Measurements from ENCODE around the gene TCEAL8.

- TF ChIP-seq POLR2A (IDR thresholded peaks at IDR 0.05) = no peak
- no peak for TF ChIP-seq CTCF (IDR thresholded peaks at IDR 0.05)
Observed at GRCh38 chrX:103253608-103254007, 1.3 kb downstream of the TCEAL8 start.
